Gastroesophageal sphincter (tissue), 4 donors: Measurements from ENCODE around the gene KCNJ13. TPM values are rescaled to one million over a fixed set of nuclear protein-coding genes. Genes with fewer than 3 reads are reported as not detected.

Source experiments
- ATAC-seq: fragments of 150-250 bp; one replicate; pipeline ENCODE4 v1.9.1; 2016; ENCODE audit warnings: mild to moderate bottlenecking, moderate library complexity
- H3K27ac ChIP-seq, 4 donors: fragments of 200-600 bp; sonication (generic) in 3 of 4; 1 replicate in 3 of 4; 2 replicates in 1 of 4; pipeline ENCODE4 v1.5.1; 2016 to 2019
- H3K27me3 ChIP-seq: fragments of 200-600 bp; sonication (generic); one replicate; pipeline ENCODE4 v1.5.1; 2019
- H3K36me3 ChIP-seq, 2 donors: fragments of 200-600 bp; sonication (generic); one replicate each; pipeline ENCODE4 v1.5.1; 2019; ENCODE audit warnings: control low read depth in 1 of 2
- H3K4me1 ChIP-seq, 3 donors: fragments of 200-600 bp; sonication (generic); 1 replicate in 2 of 3; 2 replicates in 1 of 3; pipeline ENCODE4 v1.5.1; 2016 to 2019; ENCODE audit warnings: control low read depth in 2 of 3
- H3K4me3 ChIP-seq, 2 donors: fragments of 200-600 bp; sonication (generic); one replicate each; pipeline ENCODE4 v1.5.1; 2019; ENCODE audit warnings: mild to moderate bottlenecking in 1 of 2, moderate library complexity in 1 of 2
- H3K9me3 ChIP-seq, 3 donors: fragments of 200-600 bp; sonication (generic); one replicate each; pipeline ENCODE4 v1.5.1; 2017 to 2019; ENCODE audit warnings: control low read depth in 2 of 3
- CTCF ChIP-seq, 4 experiments: fragments of 200-600 bp in 2 of 4; fragments of 450-650 bp in 2 of 4; sonication (generic) in 1 of 4; IDR thresholded peaks; one replicate each; pipeline ENCODE4 v1.5.1; 2017 to 2019; ENCODE audit warnings: antibody characterized with exemption in 4 of 4, mild to moderate bottlenecking in 2 of 4, moderate library complexity in 2 of 4
- EP300 ChIP-seq: sonication (generic); formaldehyde crosslinking; IDR thresholded peaks from one replicate; pipeline ENCODE4 v1.6.1; 2017; ENCODE audit warnings: antibody characterized with exemption, mild to moderate bottlenecking
- POLR2A ChIP-seq, 2 donors: fragments of 450-650 bp; IDR thresholded peaks; one replicate each; pipeline ENCODE4 v1.6.1; 2017; ENCODE audit warnings: antibody characterized with exemption in 2 of 2, mild to moderate bottlenecking in 2 of 2, moderate library complexity in 1 of 2
- POLR2AphosphoS5 ChIP-seq: sonication (generic); formaldehyde crosslinking; IDR thresholded peaks from one replicate; pipeline ENCODE4 v1.6.1; 2017; ENCODE audit warnings: antibody characterized with exemption
- WGBS, 2 donors: methylation state at CpG; one replicate each; pipeline ENCODE4 v1.1.5; 2018; ENCODE audit warnings: low coverage in 1 of 2; 5-methylcytosine and 5-hydroxymethylcytosine counted together
- total RNA-seq, 4 donors: library from RNA; depleted of rRNA; stranded (reverse); fragments of >200 nt; gene quantifications; one replicate each; pipeline ENCODE4 v1.1.0, GENCODE V29; 2016

KCNJ13 gene
- total RNA-seq, 4 donors from 2014 or later = not detected

- no peak overlapping the region for H3K4me3 ChIP-seq
- H3K4me1 ChIP-seq = peaks cover 0 to 5% (median 0%) of the 10 kb centered on the region in 3 donors
- 71 to 91% methylated on average over 1 to 2 of the region's 2 CpGs for WGBS, 2 donors
- ATAC-seq = no peak
- no peak for TF ChIP-seq EP300
- TF ChIP-seq POLR2A (IDR thresholded peaks at IDR 0.05) = no peak
- TF ChIP-seq CTCF (IDR thresholded peaks at IDR 0.05) = no peak
- TF ChIP-seq POLR2AphosphoS5 = no peak
- no peaks in the 10 kb centered on the region for H3K27me3 ChIP-seq
- H3K9me3 ChIP-seq = no peaks in the 10 kb centered on the region
- H3K36me3 ChIP-seq = peaks cover 0 to 37% of the 10 kb centered on the region in 2 donors
- H3K27ac ChIP-seq = no peak overlapping the region
Measured at GRCh38 chr2:232772531-232772930, 3.8 kb downstream of the KCNJ13 start.

- 86 to 100% methylated on average over 1 of the region's 1 CpG for WGBS, 2 donors
Measured at GRCh38 chr2:232771870-232772269, 4.5 kb downstream of the KCNJ13 start.

GRCh38 chr2:232770207-232770606, 6.2 kb downstream of the KCNJ13 start:
- Histone ChIP-seq H3K4me1 (no peaks in the 10 kb centered on the region), H3K4me3 (no peak overlapping the region), H3K27ac (no peak overlapping the region), H3K9me3 (no peaks in the 10 kb centered on the region), H3K36me3 (peaks cover 0 to 54% of the 10 kb centered on the region in 2 donors), H3K27me3 (no peaks in the 10 kb centered on the region)
- no peak for ATAC-seq
- no peak for TF ChIP-seq EP300
- TF ChIP-seq POLR2AphosphoS5 = no peak
- TF ChIP-seq CTCF (IDR thresholded peaks at IDR 0.05) = no peak
- TF ChIP-seq POLR2A (IDR thresholded peaks at IDR 0.05) = no peak

More at GRCh38 chr2:232771870-232772269, 4.5 kb downstream of the KCNJ13 start:
- no peak for ATAC-seq
- Histone ChIP-seq H3K27me3 (no peaks in the 10 kb centered on the region), H3K4me1 (peaks cover 0 to 5% (median 0%) of the 10 kb centered on the region in 3 donors), H3K27ac (no peak overlapping the region), H3K4me3 (no peak overlapping the region), H3K36me3 (peaks cover 0 to 41% of the 10 kb centered on the region in 2 donors), H3K9me3 (no peaks in the 10 kb centered on the region)
- TF ChIP-seq EP300 (no peak), POLR2AphosphoS5 (no peak), POLR2A (IDR thresholded peaks at IDR 0.05) (no peak), CTCF (IDR thresholded peaks at IDR 0.05) (no peak)

- Histone ChIP-seq H3K4me1 (no peaks in the 10 kb centered on the region), H3K27ac (no peak overlapping the region), H3K27me3 (no peaks in the 10 kb centered on the region), H3K9me3 (no peaks in the 10 kb centered on the region), H3K4me3 (no peak overlapping the region), H3K36me3 (peaks cover 0 to 77% of the 10 kb centered on the region in 2 donors)
- TF ChIP-seq POLR2AphosphoS5 (no peak), EP300 (no peak), CTCF (IDR thresholded peaks at IDR 0.05) (no peak), POLR2A (IDR thresholded peaks at IDR 0.05) (no peak)
- ATAC-seq = no peak
- 86 to 100% methylated on average over 1 of the region's 1 CpG for WGBS, 2 donors
Measured at GRCh38 chr2:232767866-232768265, 8.5 kb downstream of the KCNJ13 start.

- WGBS, 2 donors = 30 to 35% methylated on average over 3 of the region's 3 CpGs
- H3K27ac ChIP-seq = no peak overlapping the region
- TF ChIP-seq POLR2AphosphoS5 (no peak), POLR2A (IDR thresholded peaks at IDR 0.05) (no peak), CTCF (IDR thresholded peaks at IDR 0.05) (peak; percentile 10 to 52 (median 36)), EP300 (no peak)
- H3K4me3 ChIP-seq = no peak overlapping the region
- no peaks in the 10 kb centered on the region for H3K4me1 ChIP-seq
- no peaks in the 10 kb centered on the region for H3K27me3 ChIP-seq
- H3K9me3 ChIP-seq = no peaks in the 10 kb centered on the region
- no peak for ATAC-seq
- H3K36me3 ChIP-seq = peaks cover 5 to 86% of the 10 kb centered on the region in 2 donors
Measured at GRCh38 chr2:232761301-232761907, 15.0 kb downstream of the KCNJ13 start.
